ENCODE measurements around the gene PPP1R12B. TPM values are rescaled to one million over a fixed set of nuclear protein-coding genes. Genes with fewer than 3 reads are reported as not detected.
"Not testable (repeated sequence)": the region's sequence is repeated elsewhere in the genome, so short reads cannot be mapped to it uniquely, and the experiment has no call there.

PPP1R12B gene
- total RNA-seq, 1 donor = 26.8 TPM

DNA sequence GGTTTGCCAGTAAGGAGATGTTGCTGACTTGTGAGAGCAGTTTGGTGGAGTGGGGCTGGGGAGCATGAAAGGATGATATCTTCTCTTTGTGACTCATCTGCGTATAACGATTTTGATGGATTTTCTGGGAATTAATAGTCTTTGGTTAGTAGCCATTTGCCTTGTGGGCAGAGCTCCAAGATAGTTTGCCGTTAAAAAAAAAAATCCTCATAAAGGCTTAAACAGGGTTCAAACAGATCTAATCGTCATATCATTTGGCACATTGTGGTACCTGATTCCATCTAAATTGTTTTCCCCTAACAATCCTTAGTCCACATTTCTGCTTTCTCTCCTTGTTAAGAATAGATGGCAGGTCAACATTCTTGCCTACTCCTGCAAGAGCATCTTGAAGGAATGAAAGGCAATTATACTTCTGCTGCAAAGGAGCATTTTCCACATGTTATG is 168.0 kb downstream of the PPP1R12B start:
- no peak overlapping the region for H3K4me3 ChIP-seq (ENCODE audit: low read depth, low read length)
- no peak for TF ChIP-seq CTCF (IDR thresholded peaks at IDR 0.05; ENCODE audit: insufficient read depth, low read length)
- DNase-seq (ENCODE audit: low read depth) = no peak

- not testable (repeated sequence) for DNase-seq (ENCODE audit: low read depth); H3K4me3 ChIP-seq (ENCODE audit: low read depth, low read length)
Observed at GRCh38 chr1:202517146-202517545, 168.6 kb downstream of the PPP1R12B start.

- not testable (repeated sequence) for H3K4me3 ChIP-seq (ENCODE audit: low read depth, low read length); DNase-seq (ENCODE audit: low read depth)
Observed at GRCh38 chr1:202518180-202518579, 169.7 kb downstream of the PPP1R12B start.

DNA sequence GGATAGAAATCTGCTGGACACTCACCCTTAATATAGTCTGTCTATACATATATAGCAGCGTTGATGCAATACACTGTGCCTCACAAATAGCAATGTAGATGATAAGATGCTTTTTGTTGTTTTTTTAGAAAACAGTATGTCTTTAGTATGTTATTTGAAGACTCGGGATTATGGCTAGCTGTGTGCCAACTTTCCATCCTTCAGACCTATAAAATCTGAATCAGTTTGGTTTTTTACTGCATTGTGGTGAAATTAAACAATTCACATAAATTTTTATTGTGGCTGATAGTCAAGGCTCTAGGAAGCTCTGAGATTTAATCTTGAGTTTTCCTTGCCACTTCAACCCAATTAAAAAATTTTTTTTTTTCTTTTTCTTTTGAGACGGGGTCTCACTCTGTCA is 170.4 kb downstream of the PPP1R12B start:
- not testable (repeated sequence) for H3K4me3 ChIP-seq (ENCODE audit: low read depth, low read length); DNase-seq (ENCODE audit: low read depth)

DNA sequence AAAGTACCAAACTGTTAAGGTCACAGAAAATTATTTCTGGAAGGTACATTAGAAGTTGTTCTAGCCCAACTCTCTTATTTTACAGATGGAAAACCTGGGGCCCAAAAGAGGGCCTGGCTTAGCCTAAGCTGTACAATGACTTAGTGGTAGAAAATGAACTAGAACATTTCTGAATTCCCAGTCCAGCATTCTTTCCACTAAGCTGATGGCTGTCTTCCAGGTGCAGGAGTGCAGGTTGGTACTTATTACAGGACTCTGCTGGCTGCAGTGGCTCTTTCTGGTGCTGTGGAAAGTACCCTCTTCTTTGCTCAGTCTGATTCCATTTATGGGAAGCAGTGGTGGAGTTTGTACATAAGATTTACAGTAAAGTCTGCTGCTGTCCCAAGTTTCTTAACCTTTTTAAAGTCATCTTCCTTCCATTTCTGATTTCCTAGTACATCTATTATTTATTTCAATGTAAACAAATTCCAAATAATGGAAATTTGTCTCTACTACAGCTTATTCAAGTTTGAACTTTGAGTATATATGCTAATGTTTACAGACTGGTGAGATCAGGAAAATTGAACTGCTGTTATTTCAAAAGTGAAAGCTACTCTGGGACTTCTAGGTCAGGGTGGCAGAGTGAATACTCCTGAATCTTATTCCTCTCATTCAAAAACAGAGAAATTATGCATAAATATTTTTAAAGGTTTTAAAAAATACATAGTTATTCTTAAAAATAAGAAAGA is 171.8 kb downstream of the PPP1R12B start:
- H3K4me3 ChIP-seq (ENCODE audit: low read depth, low read length) = not testable (repeated sequence)
- DNase-seq (ENCODE audit: low read depth) = peak; percentile 35

GRCh38 chr1:202520857-202521216 is 172.3 kb downstream of the PPP1R12B start:
- H3K4me3 ChIP-seq (ENCODE audit: low read depth, low read length) = not testable (repeated sequence)

GRCh38 chr1:202521484-202521883 is 173.0 kb downstream of the PPP1R12B start:
- not testable (repeated sequence) for H3K4me3 ChIP-seq (ENCODE audit: low read depth, low read length); DNase-seq (ENCODE audit: low read depth)

More at GRCh38 chr1:202520857-202521216, 172.3 kb downstream of the PPP1R12B start:
- not testable (repeated sequence) for DNase-seq (ENCODE audit: low read depth)

- no peak for TF ChIP-seq CTCF (IDR thresholded peaks at IDR 0.05; ENCODE audit: insufficient read depth, low read length)
- no peak for DNase-seq (ENCODE audit: low read depth)
- no peak overlapping the region for H3K4me3 ChIP-seq (ENCODE audit: low read depth, low read length)
Observed at GRCh38 chr1:202521886-202522285, 173.4 kb downstream of the PPP1R12B start.

GRCh38 chr1:202526056-202526455 is 177.6 kb downstream of the PPP1R12B start:
- not testable (repeated sequence) for H3K4me3 ChIP-seq (ENCODE audit: low read depth, low read length); DNase-seq (ENCODE audit: low read depth)

- not testable (repeated sequence) for DNase-seq (ENCODE audit: low read depth); H3K4me3 ChIP-seq (ENCODE audit: low read depth, low read length)
Observed at GRCh38 chr1:202528096-202528722, 179.7 kb downstream of the PPP1R12B start.

DNA sequence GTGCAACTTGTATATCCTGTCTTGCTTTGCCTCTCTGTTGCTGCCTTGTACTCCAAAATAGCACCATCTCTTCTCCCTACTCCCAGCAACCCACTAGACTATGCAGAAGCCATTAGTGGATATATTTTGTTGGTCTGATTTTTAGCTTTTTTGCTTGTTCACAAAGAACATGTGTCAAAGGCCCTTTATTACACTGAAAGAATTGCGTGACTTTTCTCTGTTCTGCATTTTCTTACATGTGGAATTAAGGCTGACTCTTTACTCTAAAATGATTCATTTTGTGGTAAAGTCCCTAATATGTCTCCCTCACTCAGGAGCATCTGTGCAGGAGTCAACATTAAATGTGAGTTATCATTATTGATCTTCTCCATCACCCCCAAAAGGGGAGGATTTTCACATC is 182.2 kb downstream of the PPP1R12B start:
- H3K4me3 ChIP-seq (ENCODE audit: low read depth, low read length); DNase-seq (ENCODE audit: low read depth): not testable (repeated sequence)

- no peak for DNase-seq (ENCODE audit: low read depth)
- H3K4me3 ChIP-seq (ENCODE audit: low read depth, low read length) = no peak overlapping the region
- no peak for TF ChIP-seq CTCF (IDR thresholded peaks at IDR 0.05; ENCODE audit: insufficient read depth, low read length)
Observed at GRCh38 chr1:202531472-202531811, 182.9 kb downstream of the PPP1R12B start.

- H3K4me3 ChIP-seq (ENCODE audit: low read depth, low read length); DNase-seq (ENCODE audit: low read depth): not testable (repeated sequence)
Observed at GRCh38 chr1:202531812-202532616, 183.5 kb downstream of the PPP1R12B start.

GRCh38 chr1:202539166-202539574 is 190.7 kb downstream of the PPP1R12B start:
- DNase-seq (ENCODE audit: low read depth) = peak; percentile 84
- peak overlapping the region; percentile 59 for H3K4me3 ChIP-seq (ENCODE audit: low read depth, low read length)

DNA sequence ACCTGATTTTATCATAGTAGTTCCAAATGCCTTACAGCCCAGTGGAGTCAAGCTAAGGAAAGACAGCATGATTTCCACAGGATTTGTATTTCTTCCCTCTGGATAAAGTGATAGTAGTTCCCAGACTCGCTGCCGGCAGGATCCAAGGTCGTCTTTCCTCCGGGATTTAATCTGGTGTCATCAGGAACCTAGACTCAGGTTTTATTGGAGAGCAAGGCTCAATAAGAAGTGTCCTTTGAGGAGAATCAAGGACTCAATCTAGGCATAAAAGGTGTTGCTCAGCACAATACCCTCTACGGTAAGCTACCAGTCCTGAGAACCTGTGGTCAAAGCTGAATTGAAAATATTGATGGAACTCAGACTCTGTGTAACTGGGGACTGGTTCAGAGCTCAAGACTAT is 191.1 kb downstream of the PPP1R12B start:
- DNase-seq (ENCODE audit: low read depth) = not testable (repeated sequence)
- peak overlapping the region; percentile 59 for H3K4me3 ChIP-seq (ENCODE audit: low read depth, low read length)

All from fibroblast of the aortic adventitia (primary cell).